GM10248 (cell line): ENCODE results near the gene RAB3B.

Experiments
- CTCF ChIA-PET: fragments of 300-600 bp; sonication (Branson Sonifier 250); formaldehyde crosslinking; extraction: SDS; loops from one replicate; lab custom pipeline; 2021; ENCODE audit warnings: antibody characterized with exemption; lab: Yijun Ruan, JAX
- POLR2A ChIA-PET: fragments of 350-650 bp; sonication (Branson Sonifier 250); formaldehyde crosslinking; extraction: SDS; loops from one replicate; lab custom pipeline; 2020; ENCODE audit warnings: antibody characterized with exemption; lab: Yijun Ruan, JAX
- DNase-seq: peaks from one replicate; pipeline ENCODE4 v3.0.0; 2012; ENCODE audit errors: extremely low spot score
- TF ChIP-seq, protein P1 (sequence below): IDR thresholded peaks from 2 replicates; pipeline ENCODE4 v1.5.1; 2012; ENCODE audit warnings: mild to moderate bottlenecking, low read depth; ENCODE audit errors: extremely low read depth, missing control alignments, control extremely low read depth

The RAB3B gene

GRCh38 chr1:51919684-51920083, 70.8 kb downstream of the RAB3B start:
- ChIA-PET POLR2A (no interaction called here), CTCF (interaction anchor here (1.0 kb wide), 1 partner anchor 54 kb away, joined by 3 read pairs; no protein-coding TSS in a partner anchor)
- TF ChIP-seq, protein P1, sequence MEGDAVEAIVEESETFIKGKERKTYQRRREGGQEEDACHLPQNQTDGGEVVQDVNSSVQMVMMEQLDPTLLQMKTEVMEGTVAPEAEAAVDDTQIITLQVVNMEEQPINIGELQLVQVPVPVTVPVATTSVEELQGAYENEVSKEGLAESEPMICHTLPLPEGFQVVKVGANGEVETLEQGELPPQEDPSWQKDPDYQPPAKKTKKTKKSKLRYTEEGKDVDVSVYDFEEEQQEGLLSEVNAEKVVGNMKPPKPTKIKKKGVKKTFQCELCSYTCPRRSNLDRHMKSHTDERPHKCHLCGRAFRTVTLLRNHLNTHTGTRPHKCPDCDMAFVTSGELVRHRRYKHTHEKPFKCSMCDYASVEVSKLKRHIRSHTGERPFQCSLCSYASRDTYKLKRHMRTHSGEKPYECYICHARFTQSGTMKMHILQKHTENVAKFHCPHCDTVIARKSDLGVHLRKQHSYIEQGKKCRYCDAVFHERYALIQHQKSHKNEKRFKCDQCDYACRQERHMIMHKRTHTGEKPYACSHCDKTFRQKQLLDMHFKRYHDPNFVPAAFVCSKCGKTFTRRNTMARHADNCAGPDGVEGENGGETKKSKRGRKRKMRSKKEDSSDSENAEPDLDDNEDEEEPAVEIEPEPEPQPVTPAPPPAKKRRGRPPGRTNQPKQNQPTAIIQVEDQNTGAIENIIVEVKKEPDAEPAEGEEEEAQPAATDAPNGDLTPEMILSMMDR: no peak
- no peak for DNase-seq

DNA sequence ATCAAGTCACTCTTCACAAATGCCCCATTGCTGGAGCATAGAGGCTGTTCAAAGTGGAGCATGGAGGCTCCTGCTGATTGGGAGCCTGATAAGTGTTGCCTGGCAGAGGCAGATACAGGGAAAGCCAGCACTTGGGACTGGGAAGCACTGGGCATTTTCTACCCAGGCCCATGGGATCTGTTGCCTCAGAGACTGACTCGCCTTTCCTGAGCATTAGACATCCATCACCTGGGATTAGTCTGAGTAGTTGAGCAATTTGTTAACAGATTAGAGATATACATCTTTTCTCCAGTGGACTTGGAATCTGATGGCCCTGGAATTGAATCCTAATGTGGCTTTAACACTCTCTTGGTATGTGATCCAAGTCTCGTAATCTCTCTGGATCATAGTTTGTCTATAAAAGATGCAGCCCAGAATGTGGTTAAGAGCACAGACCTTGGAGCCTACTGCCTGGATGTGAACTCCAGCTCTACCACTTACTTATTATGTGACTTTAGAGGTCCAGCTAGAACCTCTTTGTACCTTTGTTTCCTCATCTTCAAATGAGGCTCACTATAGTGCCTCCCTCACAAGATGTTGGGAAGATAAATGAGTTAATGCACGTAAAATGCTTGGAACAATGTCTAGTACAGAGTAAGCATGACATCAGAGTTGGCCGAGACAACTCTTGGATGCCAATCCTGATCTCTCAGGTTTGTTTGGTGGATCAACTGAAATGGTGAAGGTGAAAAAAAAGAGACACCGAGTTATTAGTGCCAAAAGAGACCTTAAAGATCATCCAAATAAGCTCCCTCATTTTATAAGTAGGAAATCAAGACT, 73.7 kb downstream of the RAB3B start:
- ChIA-PET POLR2A (no interaction called here), CTCF (interaction anchor here (1.8 kb wide), 1 partner anchor 10 kb away, joined by 8 read pairs; no protein-coding TSS in a partner anchor)
- DNase-seq: no peak
- TF ChIP-seq, protein P1: no peak

- CTCF ChIA-PET: interaction anchor here (1.2 to 5.5 kb wide), 2 partner anchors 13 to 18 kb away, joined by 3 to 20 read pairs; no protein-coding TSS in a partner anchor
- POLR2A ChIA-PET: no interaction called here
- no peak for DNase-seq
- TF ChIP-seq, protein P1: no peak
Measured at GRCh38 chr1:51915951-51916350, 74.5 kb downstream of the RAB3B start.

DNA sequence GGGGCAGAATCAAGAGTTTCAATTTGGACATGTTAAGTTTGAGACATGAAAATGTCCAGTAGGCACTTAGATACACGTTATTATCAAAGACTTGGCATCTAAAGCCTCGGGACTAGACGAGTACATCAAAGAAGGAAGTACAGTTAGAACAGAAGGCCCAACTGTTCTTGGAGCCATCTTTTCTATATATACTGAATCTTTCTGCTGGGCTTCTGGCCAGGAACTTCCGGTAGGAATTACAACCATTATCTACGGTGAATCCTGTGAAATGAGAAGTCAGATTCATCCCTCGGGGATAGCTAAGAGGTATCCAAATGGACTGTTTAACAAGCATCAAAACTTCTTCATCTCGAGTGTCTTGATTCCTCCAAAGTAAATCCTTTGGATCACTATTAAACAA, 77.6 kb downstream of the RAB3B start:
- CTCF ChIA-PET: interaction anchor here (5.5 kb wide), 1 partner anchor 15 kb away, joined by 20 read pairs; no protein-coding TSS in a partner anchor

DNA sequence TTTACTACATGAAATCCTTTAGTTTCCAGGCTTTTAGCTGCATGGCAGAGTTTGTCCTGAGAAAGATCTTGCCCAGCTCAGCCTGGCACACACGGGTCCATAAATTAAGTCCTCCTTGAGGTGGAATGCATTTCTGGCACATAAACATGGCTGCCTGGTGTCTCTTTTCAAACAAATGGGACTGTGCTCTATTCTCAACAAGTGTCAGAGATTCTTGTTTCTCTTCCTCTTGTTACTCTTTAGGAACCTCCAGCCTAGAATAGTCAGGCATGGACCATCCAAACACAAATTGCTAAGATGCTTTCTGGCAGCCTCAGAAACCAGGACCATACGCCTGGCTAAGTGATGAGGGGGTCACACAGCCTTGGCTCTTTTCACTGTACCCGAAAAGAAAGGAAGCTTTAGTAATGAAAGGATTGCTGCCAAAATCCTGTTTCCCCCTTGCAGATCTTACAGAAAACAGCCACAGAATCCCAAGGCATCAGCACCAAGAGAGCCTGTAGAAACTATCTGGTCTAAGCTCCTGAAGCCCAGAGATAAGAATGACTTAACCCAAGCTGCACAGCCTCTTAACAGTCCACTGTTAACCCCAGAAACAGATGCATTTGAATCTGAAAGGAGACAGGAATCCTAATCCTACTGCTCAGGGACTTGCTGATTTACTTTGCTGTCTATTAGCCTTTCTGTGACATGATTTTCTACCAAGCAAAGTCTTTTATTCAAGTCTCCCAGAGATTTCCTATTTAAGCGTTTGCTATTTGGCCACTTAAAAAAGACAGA, 80.1 kb downstream of the RAB3B start:
- POLR2A ChIA-PET: no interaction called here
- TF ChIP-seq, protein P1: no peak
- CTCF ChIA-PET: interaction anchor here (1.0 to 5.5 kb wide), 4 partner anchors 13 to 71 kb away, joined by 3 to 20 read pairs (median 5); no protein-coding TSS in a partner anchor
- no peak for DNase-seq

More for the DNA sequence above, 77.6 kb downstream of the RAB3B start:
- POLR2A ChIA-PET: no interaction called here
- no peak for DNase-seq
- TF ChIP-seq, protein P1: no peak

DNA sequence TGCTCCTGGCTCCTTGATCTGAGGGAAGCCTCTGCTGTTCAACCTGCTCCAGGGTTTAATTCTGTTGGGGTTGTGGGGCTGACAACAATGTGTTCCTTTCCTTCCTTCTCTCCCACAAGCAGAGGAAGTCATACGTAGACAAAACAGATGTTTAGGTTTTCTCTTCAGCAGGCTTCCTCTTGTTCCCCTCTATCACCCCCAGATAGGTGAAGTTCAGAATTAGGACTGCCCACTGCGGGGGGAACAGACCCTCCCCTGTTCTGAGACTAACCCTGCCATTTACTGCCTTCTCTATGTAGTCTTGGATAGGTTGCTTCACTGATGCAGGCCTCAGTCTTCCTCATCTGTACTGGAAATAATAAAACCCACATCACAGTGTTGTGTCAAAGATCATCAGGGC, 82.0 kb downstream of the RAB3B start:
- DNase-seq: no peak
- ChIA-PET CTCF (no interaction called here), POLR2A (no interaction called here)
- TF ChIP-seq, protein P1: no peak
